ENCODE data around the gene KLRC4.
"Not testable (repeated sequence)": the region's sequence is repeated elsewhere in the genome, so short reads cannot be mapped to it uniquely, and the experiment has no call there.

KLRC4 gene

GRCh38 chr12:10422159-10422558, 12.6 kb upstream of the KLRC4 start:
- not testable (repeated sequence) for H3K4me1 ChIP-seq (ENCODE audit: insufficient read depth, low read length); H3K9ac ChIP-seq (ENCODE audit: low read depth, low read length); H3K9me3 ChIP-seq (ENCODE audit: control insufficient read depth, insufficient read depth, low read length); H3K36me3 ChIP-seq (ENCODE audit: insufficient read depth, low read length)

DNA sequence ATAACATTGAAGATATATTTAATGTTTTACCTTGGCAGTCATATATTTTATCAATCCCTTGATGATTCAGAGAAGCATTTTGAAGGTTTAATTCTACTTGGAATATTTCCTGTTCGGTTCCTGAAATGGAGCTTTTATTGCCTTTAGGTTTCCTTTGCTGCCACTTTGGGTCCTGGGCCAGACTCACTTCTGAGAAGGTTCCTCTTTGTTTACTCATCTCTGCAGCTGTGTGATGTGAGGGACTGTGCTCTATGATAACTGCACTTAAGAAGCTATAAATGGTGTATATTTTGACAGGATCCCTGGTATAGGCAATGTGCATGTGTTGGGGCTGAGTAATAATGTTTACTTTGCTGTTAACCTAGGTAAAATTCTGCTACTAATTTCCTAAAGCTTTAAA, 10.8 kb upstream of the KLRC4 start, which contains the start of gene KLRC3:
TSS of gene KLRC3 (minus strand) at position 262 of the 400 bp plus-strand sequence. CDS start at position 217, 45 bp downstream.
- not testable (repeated sequence) for H3K36me3 ChIP-seq (ENCODE audit: insufficient read depth, low read length); H3K9me3 ChIP-seq (ENCODE audit: control insufficient read depth, insufficient read depth, low read length); H3K4me1 ChIP-seq (ENCODE audit: insufficient read depth, low read length); H3K9ac ChIP-seq (ENCODE audit: low read depth, low read length)

- Histone ChIP-seq H3K4me1 (ENCODE audit: insufficient read depth, low read length) (0 out of 2 replicates have a peak, but pooled peaks cover 6% of the 10 kb centered on the region), H3K36me3 (ENCODE audit: insufficient read depth, low read length) (no peaks in the 10 kb centered on the region), H3K9ac (ENCODE audit: low read depth, low read length) (no peak overlapping the region), H3K9me3 (ENCODE audit: control insufficient read depth, insufficient read depth, low read length) (no peaks in the 10 kb centered on the region)
Measured at GRCh38 chr12:10408842-10409241, 715 bp downstream of the KLRC4 start.

DNA sequence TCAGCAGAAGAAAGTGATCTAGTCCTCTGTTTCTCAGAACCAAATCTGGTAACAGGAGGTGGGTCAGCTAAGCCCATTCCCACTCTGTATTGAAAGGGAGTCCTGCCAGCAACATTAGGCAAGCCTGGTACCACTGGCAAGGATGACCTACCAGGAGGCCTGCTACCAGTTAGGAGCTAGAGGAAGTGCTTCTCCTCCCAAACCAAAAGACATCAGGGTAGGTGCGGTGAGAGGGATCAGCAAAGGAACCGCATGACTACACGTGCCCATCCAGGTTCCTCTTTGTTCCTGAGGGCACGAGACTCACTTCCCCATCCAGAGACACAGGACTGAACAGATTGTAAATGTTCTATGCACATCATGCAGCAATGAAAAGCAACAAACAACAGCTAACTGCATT, 2.8 kb downstream of the KLRC4 start:
- Histone ChIP-seq H3K36me3 (ENCODE audit: insufficient read depth, low read length) (no peaks in the 10 kb centered on the region), H3K4me1 (ENCODE audit: insufficient read depth, low read length) (0 out of 2 replicates have a peak, but pooled peaks cover 6% of the 10 kb centered on the region), H3K9me3 (ENCODE audit: control insufficient read depth, insufficient read depth, low read length) (no peaks in the 10 kb centered on the region), H3K9ac (ENCODE audit: low read depth, low read length) (no peak overlapping the region)

DNA sequence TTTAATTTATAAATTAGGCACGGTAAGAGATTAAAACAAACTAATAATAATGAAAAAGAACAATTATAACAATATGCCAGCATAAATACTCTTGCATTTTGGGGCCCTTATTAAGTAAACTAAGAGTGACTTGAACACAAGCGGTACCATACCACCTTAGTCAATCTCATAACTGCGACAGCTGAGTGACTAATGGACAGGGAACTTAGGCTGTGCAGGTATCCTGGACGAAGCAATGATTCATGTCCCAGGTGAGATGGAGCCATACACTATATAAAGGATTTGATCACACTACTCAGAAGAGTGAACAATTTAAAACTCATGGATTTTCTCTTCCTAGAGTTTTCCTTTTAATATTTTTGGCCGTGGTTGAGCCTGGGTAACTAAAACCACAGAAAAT, 4.3 kb downstream of the KLRC4 start:
- Histone ChIP-seq H3K9me3 (ENCODE audit: control insufficient read depth, insufficient read depth, low read length) (no peaks in the 10 kb centered on the region), H3K36me3 (ENCODE audit: insufficient read depth, low read length) (no peaks in the 10 kb centered on the region), H3K4me1 (ENCODE audit: insufficient read depth, low read length) (0 out of 2 replicates have a peak, but pooled peaks cover 6% of the 10 kb centered on the region), H3K9ac (ENCODE audit: low read depth, low read length) (no peak overlapping the region)

DNA sequence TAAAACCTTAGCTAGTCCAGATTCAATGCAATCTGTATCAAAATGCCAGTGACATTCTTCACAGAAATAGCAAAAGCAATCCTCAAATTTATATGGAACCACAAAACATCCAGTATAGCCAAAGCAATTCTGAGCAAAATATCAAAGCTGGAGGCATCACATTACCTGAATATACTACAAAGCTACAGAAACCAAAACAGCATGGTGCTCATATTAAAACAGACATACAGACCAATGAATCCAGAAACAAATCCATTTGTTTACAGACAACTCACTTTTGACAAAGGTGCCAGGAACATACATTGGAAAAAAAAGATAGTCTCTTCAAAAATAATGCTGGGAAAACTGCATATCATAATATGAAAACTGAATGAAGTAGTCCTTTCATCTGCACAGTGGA, 4.8 kb downstream of the KLRC4 start:
- Histone ChIP-seq H3K4me1 (ENCODE audit: insufficient read depth, low read length) (0 out of 2 replicates have a peak, but pooled peaks cover 6% of the 10 kb centered on the region), H3K9me3 (ENCODE audit: control insufficient read depth, insufficient read depth, low read length) (no peaks in the 10 kb centered on the region), H3K9ac (ENCODE audit: low read depth, low read length) (no peak overlapping the region), H3K36me3 (ENCODE audit: insufficient read depth, low read length) (no peaks in the 10 kb centered on the region)

- Histone ChIP-seq H3K36me3 (ENCODE audit: insufficient read depth, low read length) (no peaks in the 10 kb centered on the region), H3K9me3 (ENCODE audit: control insufficient read depth, insufficient read depth, low read length) (no peaks in the 10 kb centered on the region), H3K9ac (ENCODE audit: low read depth, low read length) (no peak overlapping the region), H3K4me1 (ENCODE audit: insufficient read depth, low read length) (peaks cover 6% of the 10 kb centered on the region)
Measured at GRCh38 chr12:10400829-10401228, 8.7 kb downstream of the KLRC4 start.

GRCh38 chr12:10398168-10398567, 11.4 kb downstream of the KLRC4 start:
- H3K9me3 ChIP-seq (ENCODE audit: control insufficient read depth, insufficient read depth, low read length), result no peaks in the 10 kb centered on the region
- H3K4me1 ChIP-seq (ENCODE audit: insufficient read depth, low read length), result peaks cover 18% of the 10 kb centered on the region
- H3K9ac ChIP-seq (ENCODE audit: low read depth, low read length), result no peak overlapping the region; the same call in 1 of the 2 replicates
- no peaks in the 10 kb centered on the region for H3K36me3 ChIP-seq (ENCODE audit: insufficient read depth, low read length)

- H3K9ac ChIP-seq (ENCODE audit: low read depth, low read length), result peak overlapping the region; percentile 56
- no peaks in the 10 kb centered on the region for H3K9me3 ChIP-seq (ENCODE audit: control insufficient read depth, insufficient read depth, low read length)
- peaks cover 18% of the 10 kb centered on the region for H3K4me1 ChIP-seq (ENCODE audit: insufficient read depth, low read length)
- no peaks in the 10 kb centered on the region for H3K36me3 ChIP-seq (ENCODE audit: insufficient read depth, low read length)
Measured at GRCh38 chr12:10397296-10397695, 12.3 kb downstream of the KLRC4 start.

GRCh38 chr12:10396176-10396575, 13.4 kb downstream of the KLRC4 start:
- not testable (repeated sequence) for H3K36me3 ChIP-seq (ENCODE audit: insufficient read depth, low read length); H3K9me3 ChIP-seq (ENCODE audit: control insufficient read depth, insufficient read depth, low read length)
- Histone ChIP-seq H3K4me1 (ENCODE audit: insufficient read depth, low read length) (peaks cover 18% of the 10 kb centered on the region), H3K9ac (ENCODE audit: low read depth, low read length) (peak overlapping the region; percentile 51; the same call in 1 of the 2 replicates)

GRCh38 chr12:10395390-10395998, 14.1 kb downstream of the KLRC4 start:
- no peaks in the 10 kb centered on the region for H3K9me3 ChIP-seq (ENCODE audit: control insufficient read depth, insufficient read depth, low read length)
- H3K9ac ChIP-seq (ENCODE audit: low read depth, low read length), result peak overlapping the region; percentile 51
- peaks cover 18% of the 10 kb centered on the region for H3K4me1 ChIP-seq (ENCODE audit: insufficient read depth, low read length)
- no peaks in the 10 kb centered on the region for H3K36me3 ChIP-seq (ENCODE audit: insufficient read depth, low read length)

DNA sequence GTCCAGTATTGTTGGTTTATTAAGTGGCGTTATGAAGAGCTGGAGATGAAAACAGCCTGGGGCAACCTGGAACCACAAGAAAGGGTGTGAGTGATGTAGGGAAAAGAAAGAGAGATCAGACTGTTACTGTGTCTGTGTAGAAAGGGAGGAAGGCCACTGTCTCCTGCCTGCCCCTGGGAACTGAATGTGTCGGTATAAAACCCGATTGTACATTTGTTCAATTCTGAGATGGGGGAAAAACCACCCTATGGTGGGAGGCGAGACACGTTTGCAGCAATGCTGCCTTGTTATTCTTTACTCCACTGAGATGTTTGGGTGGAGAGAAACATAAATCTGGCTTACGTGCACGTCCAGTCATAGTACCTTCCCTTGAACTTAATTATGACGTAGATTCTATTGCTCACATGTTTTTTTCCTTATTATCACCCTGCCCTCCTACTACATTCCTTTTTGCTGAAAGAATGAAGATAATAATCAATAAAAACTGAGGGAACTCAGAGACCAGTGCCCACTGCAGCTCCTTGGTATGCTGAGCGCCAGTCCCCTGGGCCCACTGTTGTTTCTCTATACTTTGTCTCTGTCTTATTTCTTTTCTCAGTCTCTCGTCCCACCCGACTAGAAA, 14.9 kb downstream of the KLRC4 start:
- H3K9me3 ChIP-seq (ENCODE audit: control insufficient read depth, insufficient read depth, low read length); H3K9ac ChIP-seq (ENCODE audit: low read depth, low read length); H3K36me3 ChIP-seq (ENCODE audit: insufficient read depth, low read length): not testable (repeated sequence)
- H3K4me1 ChIP-seq (ENCODE audit: insufficient read depth, low read length), result peaks cover 18% of the 10 kb centered on the region

DNA sequence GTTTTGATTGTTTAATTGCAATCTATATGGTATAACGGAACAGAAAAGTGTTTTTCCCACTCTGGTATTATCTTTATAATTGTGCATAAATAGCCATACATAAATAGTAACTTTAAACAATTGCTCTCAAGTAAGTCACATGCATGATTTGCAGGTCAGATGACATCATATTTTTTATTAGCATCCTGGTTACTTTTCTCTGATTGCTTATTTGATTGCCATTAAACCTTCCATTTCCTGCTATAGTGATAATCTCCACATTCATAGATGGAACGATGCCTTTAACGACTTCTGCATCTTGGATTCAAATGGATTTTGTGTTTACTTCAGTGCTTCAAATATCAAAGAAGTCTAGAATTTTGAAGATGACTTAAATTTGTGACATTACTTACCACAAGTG, 16.3 kb downstream of the KLRC4 start:
- Histone ChIP-seq H3K4me1 (ENCODE audit: insufficient read depth, low read length) (peaks cover 18% of the 10 kb centered on the region), H3K36me3 (ENCODE audit: insufficient read depth, low read length) (no peaks in the 10 kb centered on the region), H3K9ac (ENCODE audit: low read depth, low read length) (no peak overlapping the region), H3K9me3 (ENCODE audit: control insufficient read depth, insufficient read depth, low read length) (no peaks in the 10 kb centered on the region)

GRCh38 chr12:10392394-10392930, 17.1 kb downstream of the KLRC4 start:
- H3K9ac ChIP-seq (ENCODE audit: low read depth, low read length), result no peak overlapping the region
- peaks cover 16% of the 10 kb centered on the region for H3K4me1 ChIP-seq (ENCODE audit: insufficient read depth, low read length)

DNA sequence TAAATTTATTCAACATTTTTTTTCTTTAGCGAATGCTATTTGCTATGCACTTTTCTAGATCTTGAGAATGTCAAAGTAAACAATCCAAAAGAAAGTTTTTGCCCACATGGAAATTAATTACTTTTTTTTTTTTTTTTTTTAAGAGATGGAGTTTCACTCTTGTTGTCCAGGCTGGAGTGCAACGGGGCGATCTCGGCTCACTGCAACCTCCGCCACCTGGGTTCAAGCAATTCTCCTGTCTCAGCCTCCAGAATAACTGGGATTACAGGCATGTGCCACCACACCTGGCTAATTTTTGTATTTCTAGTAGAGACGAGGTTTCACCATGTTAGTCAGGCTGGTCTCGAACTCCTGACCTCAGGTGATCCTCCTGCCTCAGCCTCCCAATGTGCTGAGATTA, 18.6 kb downstream of the KLRC4 start:
- H3K36me3 ChIP-seq (ENCODE audit: insufficient read depth, low read length); H3K9me3 ChIP-seq (ENCODE audit: control insufficient read depth, insufficient read depth, low read length); H3K9ac ChIP-seq (ENCODE audit: low read depth, low read length): not testable (repeated sequence)
- H3K4me1 ChIP-seq (ENCODE audit: insufficient read depth, low read length), result peaks cover 12% of the 10 kb centered on the region

More at GRCh38 chr12:10392394-10392930, 17.1 kb downstream of the KLRC4 start:
- no peaks in the 10 kb centered on the region for H3K9me3 ChIP-seq (ENCODE audit: control insufficient read depth, insufficient read depth, low read length)
- H3K36me3 ChIP-seq (ENCODE audit: insufficient read depth, low read length), result no peaks in the 10 kb centered on the region
